Activated T-helper 1 cell treated with anti-CD3 and anti-CD28 coated beads, Interleukin-12 subunit alpha, Interleukin-12 subunit beta, Interleukin-2, Interleukin-4 antibody, amounts not matched to agents 30 ng/mL and 10 ng/mL and 1 ng/mL, durations not matched to agents 14 hours and 24 hours and 36 hours (primary cell): ENCODE measurements around the gene BNIP5. TPM values are rescaled to one million over a fixed set of nuclear protein-coding genes. Genes with fewer than 3 reads are reported as not detected.

ENCODE experiments used
- DNase-seq: peaks from one replicate; pipeline ENCODE4 v3.0.0; 2021; ENCODE audit warnings: low spot score
- H3K27ac Mint-ChIP-seq: one replicate; pipeline ENCODE4 v1.8.0; 2021; ENCODE audit warnings: mild to moderate bottlenecking, mixed read lengths
- H3K27me3 Mint-ChIP-seq: one replicate; pipeline ENCODE4 v1.8.0; 2022; ENCODE audit warnings: mild to moderate bottlenecking, moderate library complexity, mixed read lengths; ENCODE audit not compliant: insufficient read depth
- H3K36me3 Mint-ChIP-seq: one replicate; pipeline ENCODE4 v1.8.0; 2021; ENCODE audit warnings: low read depth, mixed read lengths
- H3K4me1 Mint-ChIP-seq: one replicate; pipeline ENCODE4 v1.8.0; 2021; ENCODE audit warnings: low read depth, mixed read lengths
- H3K4me3 Mint-ChIP-seq: one replicate; pipeline ENCODE4 v1.8.0; 2021; ENCODE audit warnings: mild to moderate bottlenecking, moderate library complexity, mixed read lengths
- H3K9me3 Mint-ChIP-seq: one replicate; pipeline ENCODE4 v1.8.0; 2021; ENCODE audit warnings: mixed read lengths
- intact Hi-C: fragments of 100-400 bp; cut with micrococcal nuclease; formaldehyde crosslinking; loops from one replicate; pipeline ENCODE4 v1.15.1; 2024
- total RNA-seq: library from RNA; stranded (reverse); gene quantifications from 2 replicates; pipeline ENCODE4 v1.2.3, GENCODE V29; 2022

The BNIP5 gene
- total RNA-seq, 1 donor from 2014 or later, result not detected

- H3K36me3 Mint-ChIP-seq, result no peaks in the 10 kb centered on the region
- intact Hi-C loops, result no loop called here
- H3K27ac Mint-ChIP-seq, result no peak overlapping the region
- no peaks in the 10 kb centered on the region for H3K9me3 Mint-ChIP-seq
- peaks cover 26% of the 10 kb centered on the region for H3K27me3 Mint-ChIP-seq
- no peak for DNase-seq
- peaks cover 6% of the 10 kb centered on the region for H3K4me1 Mint-ChIP-seq
- H3K4me3 Mint-ChIP-seq, result no peak overlapping the region
Measured at GRCh38 chr6:36308514-36308913, 28.2 kb downstream of the BNIP5 start.

GRCh38 chr6:36306375-36306774 lies 30.3 kb downstream of the BNIP5 start:
- Mint-ChIP-seq H3K27ac (no peak overlapping the region), H3K9me3 (no peaks in the 10 kb centered on the region), H3K4me3 (no peak overlapping the region), H3K36me3 (no peaks in the 10 kb centered on the region), H3K4me1 (peaks cover 14% of the 10 kb centered on the region), H3K27me3 (peaks cover 18% of the 10 kb centered on the region)
- intact Hi-C loops, result no loop called here
- DNase-seq, result no peak

GRCh38 chr6:36305885-36306284 lies 30.8 kb downstream of the BNIP5 start:
- no peak overlapping the region for H3K4me3 Mint-ChIP-seq
- DNase-seq, result no peak
- peaks cover 14% of the 10 kb centered on the region for H3K4me1 Mint-ChIP-seq
- H3K27ac Mint-ChIP-seq, result no peak overlapping the region
- H3K36me3 Mint-ChIP-seq, result no peaks in the 10 kb centered on the region
- intact Hi-C loops, result no loop called here
- no peaks in the 10 kb centered on the region for H3K9me3 Mint-ChIP-seq
- peaks cover 14% of the 10 kb centered on the region for H3K27me3 Mint-ChIP-seq

GRCh38 chr6:36302227-36302976 lies 34.3 kb downstream of the BNIP5 start:
- intact Hi-C loops, result loop anchor here (1.0 to 2.0 kb wide), 4 partner anchors 58 to 378 kb away; partner anchors contain the start of gene MAPK14
- Mint-ChIP-seq H3K27me3 (peaks cover 24% of the 10 kb centered on the region), H3K9me3 (no peaks in the 10 kb centered on the region), H3K4me3 (no peak overlapping the region), H3K4me1 (peaks cover 8% of the 10 kb centered on the region), H3K27ac (peak overlapping the region; percentile 18), H3K36me3 (no peaks in the 10 kb centered on the region)
- DNase-seq, result peak; percentile 85

GRCh38 chr6:36301781-36302180 lies 34.9 kb downstream of the BNIP5 start:
- Mint-ChIP-seq H3K36me3 (no peaks in the 10 kb centered on the region), H3K27ac (no peak overlapping the region), H3K4me1 (peaks cover 8% of the 10 kb centered on the region), H3K4me3 (no peak overlapping the region), H3K27me3 (peaks cover 27% of the 10 kb centered on the region), H3K9me3 (no peaks in the 10 kb centered on the region)
- DNase-seq, result no peak
- intact Hi-C loops, result loop anchor here (1.0 to 2.0 kb wide), 4 partner anchors 59 to 379 kb away; partner anchors contain the start of gene MAPK14

- no peaks in the 10 kb centered on the region for H3K9me3 Mint-ChIP-seq
- H3K36me3 Mint-ChIP-seq, result no peaks in the 10 kb centered on the region
- intact Hi-C loops, result no loop called here
- H3K4me3 Mint-ChIP-seq, result no peak overlapping the region
- DNase-seq, result no peak
- peaks cover 26% of the 10 kb centered on the region for H3K27me3 Mint-ChIP-seq
- no peak overlapping the region for H3K27ac Mint-ChIP-seq
- H3K4me1 Mint-ChIP-seq, result peaks cover 8% of the 10 kb centered on the region
Measured at GRCh38 chr6:36301085-36301658, 35.5 kb downstream of the BNIP5 start.

- peaks cover 8% of the 10 kb centered on the region for H3K4me1 Mint-ChIP-seq
- no peak for DNase-seq
- peaks cover 24% of the 10 kb centered on the region for H3K27me3 Mint-ChIP-seq
- H3K9me3 Mint-ChIP-seq, result no peaks in the 10 kb centered on the region
- intact Hi-C loops, result no loop called here
- no peak overlapping the region for H3K27ac Mint-ChIP-seq
- no peaks in the 10 kb centered on the region for H3K36me3 Mint-ChIP-seq
- H3K4me3 Mint-ChIP-seq, result no peak overlapping the region
Measured at GRCh38 chr6:36298027-36298426, 38.7 kb downstream of the BNIP5 start.

- H3K9me3 Mint-ChIP-seq, result no peaks in the 10 kb centered on the region
- intact Hi-C loops, result no loop called here
- H3K4me1 Mint-ChIP-seq, result peaks cover 5% of the 10 kb centered on the region
- peaks cover 24% of the 10 kb centered on the region for H3K27me3 Mint-ChIP-seq
- no peak overlapping the region for H3K27ac Mint-ChIP-seq
- no peaks in the 10 kb centered on the region for H3K36me3 Mint-ChIP-seq
- no peak for DNase-seq
- no peak overlapping the region for H3K4me3 Mint-ChIP-seq
Measured at GRCh38 chr6:36297511-36297910, 39.2 kb downstream of the BNIP5 start.

- Mint-ChIP-seq H3K36me3 (no peaks in the 10 kb centered on the region), H3K27ac (no peak overlapping the region), H3K4me1 (no peaks in the 10 kb centered on the region), H3K4me3 (no peak overlapping the region), H3K27me3 (peaks cover 24% of the 10 kb centered on the region), H3K9me3 (no peaks in the 10 kb centered on the region)
- intact Hi-C loops, result no loop called here
- DNase-seq, result no peak
Measured at GRCh38 chr6:36297051-36297450, 39.6 kb downstream of the BNIP5 start.

GRCh38 chr6:36296240-36296639 lies 40.4 kb downstream of the BNIP5 start:
- no peaks in the 10 kb centered on the region for H3K4me1 Mint-ChIP-seq
- no peak overlapping the region for H3K4me3 Mint-ChIP-seq
- no peak for DNase-seq
- H3K27me3 Mint-ChIP-seq, result peaks cover 24% of the 10 kb centered on the region
- H3K27ac Mint-ChIP-seq, result no peak overlapping the region
- H3K36me3 Mint-ChIP-seq, result no peaks in the 10 kb centered on the region
- intact Hi-C loops, result no loop called here
- no peaks in the 10 kb centered on the region for H3K9me3 Mint-ChIP-seq

GRCh38 chr6:36292170-36292569 lies 44.5 kb downstream of the BNIP5 start:
- Mint-ChIP-seq H3K4me3 (no peak overlapping the region), H3K27me3 (peaks cover 8% of the 10 kb centered on the region), H3K36me3 (no peaks in the 10 kb centered on the region), H3K4me1 (no peaks in the 10 kb centered on the region), H3K27ac (no peak overlapping the region), H3K9me3 (no peaks in the 10 kb centered on the region)
- DNase-seq, result no peak
- intact Hi-C loops, result no loop called here

- Mint-ChIP-seq H3K4me3 (no peak overlapping the region), H3K27ac (no peak overlapping the region), H3K27me3 (peaks cover 4% of the 10 kb centered on the region), H3K36me3 (no peaks in the 10 kb centered on the region), H3K4me1 (no peaks in the 10 kb centered on the region), H3K9me3 (no peaks in the 10 kb centered on the region)
- DNase-seq, result no peak
- intact Hi-C loops, result no loop called here
Measured at GRCh38 chr6:36290668-36291620, 45.7 kb downstream of the BNIP5 start.
